ENCODE data around the gene SPAG7.

The SPAG7 gene

DNA sequence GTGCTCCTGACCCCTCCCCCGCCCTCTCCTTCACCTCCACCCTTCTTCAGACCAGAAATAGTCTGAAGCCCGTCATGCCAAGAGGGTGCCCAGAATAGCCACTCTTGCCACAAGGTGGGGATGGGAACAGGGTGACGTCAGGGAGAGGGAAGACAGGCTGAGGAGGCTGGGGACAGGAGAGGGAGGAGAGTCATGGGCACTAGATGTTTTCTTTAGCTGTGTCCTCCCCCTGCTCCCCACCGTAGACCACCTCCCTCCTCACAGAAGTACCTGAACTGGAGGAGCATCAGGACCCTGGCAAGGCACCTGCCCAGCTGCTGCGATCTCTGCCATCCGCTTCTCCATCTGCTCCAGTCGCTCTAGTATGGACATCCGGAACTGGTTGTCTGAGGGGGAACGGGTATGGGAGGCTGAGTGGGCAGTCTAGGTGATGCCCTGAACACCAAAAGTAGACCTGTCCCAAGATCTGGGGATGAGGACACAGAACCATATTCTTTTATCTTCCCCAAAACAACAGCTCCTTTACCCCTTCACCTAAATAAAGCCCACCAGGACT lies 6.6 kb upstream of the SPAG7 start:
- DNase-seq (ENCODE audit: low spot score), result no peak

DNA sequence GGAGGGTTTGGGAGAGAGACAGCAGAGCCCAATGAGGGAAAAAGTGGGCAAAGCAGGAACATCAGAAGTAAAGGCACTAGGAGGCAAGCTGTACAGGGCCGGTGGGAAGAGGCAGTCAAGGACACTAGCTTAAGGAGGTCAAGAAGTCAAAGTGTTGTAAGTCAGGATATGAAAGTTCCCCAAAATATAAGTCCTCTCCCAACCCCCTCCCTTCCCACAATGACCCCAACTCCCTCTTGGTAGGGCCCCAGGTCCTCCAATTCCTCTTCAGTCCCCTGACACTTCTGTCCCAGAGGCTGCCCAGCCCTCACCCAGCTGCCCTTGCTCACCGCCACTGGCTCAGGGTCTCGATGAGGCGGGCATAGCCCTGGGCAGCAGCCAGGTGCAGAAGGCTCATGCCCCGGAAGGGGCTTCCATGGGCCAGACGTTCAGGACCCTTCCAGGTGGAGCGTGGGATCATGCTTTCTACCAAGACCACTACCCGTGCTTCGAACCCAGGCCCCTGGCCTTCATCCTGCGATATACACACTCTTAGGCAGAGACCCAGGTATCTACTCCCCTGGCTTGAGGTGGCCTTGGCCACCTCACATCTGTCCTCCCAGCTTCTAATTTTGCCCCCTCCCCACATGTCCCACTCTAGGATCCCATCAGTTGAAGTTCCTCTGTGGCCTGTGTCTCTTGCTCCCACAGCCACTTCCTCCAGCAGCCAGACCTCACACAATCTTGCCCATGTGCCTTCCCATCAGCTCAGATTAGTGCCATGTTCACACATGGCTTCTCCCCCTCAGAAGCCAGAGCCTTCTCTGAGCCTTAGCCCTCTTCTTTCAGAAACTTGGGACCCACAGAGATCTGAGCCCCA lies 5.9 kb upstream of the SPAG7 start:
- DNase-seq (ENCODE audit: low spot score), result no peak

DNA sequence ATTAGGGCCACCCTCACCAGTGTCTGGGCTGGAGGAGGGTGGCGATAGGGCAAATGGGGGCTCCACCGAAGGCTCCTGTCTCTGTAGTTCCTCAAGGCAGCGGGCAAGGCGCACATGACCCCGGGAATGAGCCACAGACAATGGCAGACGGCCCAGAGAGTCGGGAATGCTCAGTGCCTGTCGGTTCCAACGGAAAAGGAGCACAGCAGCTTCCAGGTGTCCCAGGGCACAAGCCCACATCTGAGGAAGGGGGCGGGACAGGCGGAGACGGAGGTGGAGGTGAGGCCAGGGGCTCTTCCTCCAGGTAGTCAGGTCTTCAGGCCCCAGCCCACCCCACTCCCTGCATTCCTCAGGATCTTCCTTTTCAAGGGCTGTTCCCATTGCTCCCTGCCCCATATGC lies 5.1 kb upstream of the SPAG7 start:
- DNase-seq (ENCODE audit: low spot score), result no peak

DNA sequence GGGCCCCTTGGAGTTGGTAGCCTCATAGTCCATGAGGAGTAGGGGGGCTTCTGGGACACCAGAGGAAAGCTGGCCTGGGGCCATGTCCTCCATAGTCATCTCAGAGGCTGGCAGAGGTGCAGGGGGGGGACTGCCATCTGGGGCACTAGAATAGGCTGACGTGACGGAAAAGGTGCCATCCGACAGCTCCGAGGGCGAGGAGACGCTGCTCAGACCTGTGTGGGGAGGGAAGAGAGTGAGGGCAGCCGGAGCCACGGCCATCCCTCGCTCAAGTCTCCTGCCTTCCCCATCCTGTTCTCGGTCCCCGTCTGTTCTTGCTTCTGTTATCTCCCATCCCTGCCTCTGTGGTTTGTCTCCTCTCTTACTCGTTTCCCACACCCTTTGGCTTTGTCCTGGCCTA lies 4.7 kb upstream of the SPAG7 start:
- no peak for DNase-seq (ENCODE audit: low spot score)

DNA sequence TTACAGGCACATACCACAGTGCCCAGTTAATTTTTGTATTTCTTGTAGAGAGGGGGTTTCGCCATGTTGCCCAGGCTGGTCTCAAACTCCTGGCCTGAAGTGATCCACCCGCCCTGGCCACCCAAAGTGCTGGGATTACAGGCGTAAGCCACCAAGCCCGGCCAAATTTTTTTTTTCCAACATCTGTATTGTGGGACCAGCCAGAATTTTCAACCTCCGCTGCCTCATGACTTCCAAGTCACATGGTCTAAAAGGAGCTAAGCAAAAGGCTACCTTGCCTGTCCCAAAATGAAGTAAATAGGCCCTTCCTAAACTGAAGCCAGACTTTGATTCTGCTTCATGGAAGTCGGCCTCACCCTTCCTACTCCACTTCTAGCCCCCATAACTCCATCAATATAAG lies 4.2 kb upstream of the SPAG7 start:
- DNase-seq (ENCODE audit: low spot score), result no peak

DNA sequence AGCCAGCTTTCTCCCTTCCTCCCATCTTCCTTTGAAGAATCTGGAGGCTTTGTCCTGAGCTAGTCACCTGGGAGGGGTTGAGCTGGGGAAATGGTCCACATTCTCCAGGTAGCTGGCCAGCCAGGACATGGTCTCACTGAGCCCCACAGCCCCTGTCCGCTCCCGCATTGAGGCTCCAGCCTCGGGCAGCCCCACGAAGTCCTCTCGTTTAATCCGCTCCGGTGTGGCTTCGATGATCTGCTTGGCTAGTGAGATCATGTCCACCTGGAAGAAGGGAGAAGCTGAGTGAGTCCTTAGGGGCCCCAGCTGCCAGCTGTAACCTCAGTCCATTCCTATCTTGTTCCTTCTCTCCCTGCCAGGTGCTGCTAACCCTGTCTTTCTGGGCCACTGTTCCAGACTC lies 2.7 kb upstream of the SPAG7 start:
- no peak for DNase-seq (ENCODE audit: low spot score)

DNA sequence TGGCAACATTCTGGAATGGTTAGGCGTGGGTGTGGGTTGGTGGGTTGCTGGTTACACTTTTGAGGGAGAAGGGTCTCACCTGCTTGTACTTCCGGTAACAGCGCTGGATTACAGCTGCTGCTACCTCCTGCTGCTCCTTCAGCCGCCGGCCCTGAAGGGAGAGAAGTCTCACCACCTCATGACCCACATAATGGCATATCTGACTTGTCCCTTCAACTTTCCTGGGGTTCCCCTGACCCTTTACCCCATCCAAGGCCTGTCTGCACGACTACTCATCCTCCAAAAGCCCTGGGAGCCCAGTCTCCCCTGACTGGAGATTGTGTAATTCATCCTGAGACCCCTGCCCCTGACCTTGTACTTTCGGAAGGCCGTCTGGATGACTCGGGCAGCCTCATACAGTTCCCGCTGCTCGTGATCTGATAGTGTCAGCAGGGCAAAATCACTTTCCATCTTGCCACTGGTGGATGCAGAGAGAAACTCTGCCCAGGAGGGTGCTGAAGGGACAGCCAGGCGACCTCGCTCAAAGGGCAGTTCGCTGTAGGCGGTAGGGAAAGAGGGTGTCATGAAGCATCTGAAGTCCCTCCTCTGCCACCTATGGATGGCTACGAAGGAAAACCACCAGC lies 2.0 kb upstream of the SPAG7 start:
- peak; percentile 71 for DNase-seq (ENCODE audit: low spot score)

DNA sequence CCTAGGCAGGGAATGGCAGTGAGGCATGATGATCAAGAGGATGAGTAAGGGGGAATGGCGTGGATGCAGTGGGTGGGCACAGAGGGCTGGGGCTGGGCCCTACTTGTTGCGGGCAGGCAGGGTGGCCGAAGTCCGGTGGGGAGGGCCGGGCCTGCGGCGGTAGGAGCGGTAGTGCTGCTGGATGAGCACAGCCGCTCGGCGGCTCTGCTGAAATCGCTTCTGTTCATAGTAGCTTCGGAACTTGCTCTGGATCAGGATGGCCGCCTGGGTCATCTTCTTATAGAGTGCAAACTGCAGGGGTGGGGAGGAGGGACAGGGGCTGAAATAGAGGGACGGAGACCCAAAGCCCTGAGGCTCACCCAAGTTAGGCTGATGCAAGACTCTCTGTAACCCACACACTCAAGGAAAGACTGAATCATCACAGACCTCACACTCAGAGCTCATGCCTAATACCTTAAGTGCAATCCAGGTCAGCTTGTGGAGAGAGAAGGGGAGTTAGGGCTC lies 1.5 kb upstream of the SPAG7 start:
- peak; percentile 96 for DNase-seq (ENCODE audit: low spot score)

DNA sequence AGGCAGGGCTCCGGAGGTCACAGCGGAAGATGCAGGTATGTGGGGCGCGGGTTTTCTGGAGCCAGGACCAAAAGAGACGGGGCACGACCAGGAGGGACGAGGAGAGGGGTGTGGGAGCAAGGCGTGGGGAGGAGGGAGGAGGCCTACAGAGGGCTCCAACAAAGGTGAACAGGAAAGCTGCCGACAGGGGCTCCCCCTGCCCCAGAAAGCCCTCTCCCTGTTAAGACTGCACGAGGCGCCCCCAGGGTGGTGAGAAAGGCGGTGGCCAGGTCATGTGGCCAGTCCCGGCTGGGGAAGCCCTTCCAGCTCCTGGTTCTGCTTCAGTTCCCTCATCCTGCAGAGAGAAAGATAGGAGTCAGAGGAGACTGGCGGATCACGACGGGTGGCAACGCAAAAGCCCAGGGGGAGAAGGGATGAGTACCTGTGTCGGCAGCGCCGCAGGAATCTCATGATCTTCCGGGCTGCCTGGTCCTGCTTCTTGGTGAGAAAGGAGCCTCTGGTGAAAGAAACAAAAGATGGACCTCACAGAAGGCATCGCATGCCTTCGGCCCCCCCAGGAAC lies 949 bp upstream of the SPAG7 start:
- DNase-seq (ENCODE audit: low spot score), result no peak

DNA sequence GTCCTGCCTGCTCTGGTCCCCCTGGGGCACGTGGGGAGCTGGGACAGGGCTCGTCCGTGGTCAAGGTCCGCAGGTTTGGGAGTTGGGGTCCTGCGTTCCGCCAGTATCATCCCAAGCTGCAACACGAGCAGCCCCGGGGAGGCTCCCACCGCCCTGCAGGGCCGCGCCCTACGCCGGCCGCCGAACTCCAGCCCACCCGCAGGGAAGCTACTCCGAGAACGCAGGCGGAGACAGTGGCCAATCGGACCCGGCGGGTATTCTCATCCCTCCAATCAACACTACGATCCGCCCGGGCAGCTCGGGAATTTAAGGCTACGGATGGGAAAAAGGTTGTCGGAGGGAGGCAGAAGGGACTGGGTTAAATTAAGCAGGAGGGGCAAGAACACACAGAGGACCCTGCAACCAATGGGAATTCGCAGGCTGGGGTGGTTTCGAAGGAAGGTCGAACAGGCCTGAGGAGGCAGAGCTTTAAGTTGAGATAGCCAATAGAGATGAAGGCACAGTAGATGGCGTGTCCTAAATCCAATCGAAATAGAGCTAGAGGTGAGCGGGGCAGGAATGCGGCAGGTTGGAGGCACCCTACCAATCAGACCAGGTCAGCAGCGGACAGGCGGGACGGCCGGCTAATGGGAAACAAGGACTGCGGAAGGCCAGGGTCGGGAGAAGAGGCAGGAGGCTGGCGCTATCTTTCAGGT lies 626 bp downstream of the SPAG7 start:
- peak; percentile 99 for DNase-seq (ENCODE audit: low spot score)

DNA sequence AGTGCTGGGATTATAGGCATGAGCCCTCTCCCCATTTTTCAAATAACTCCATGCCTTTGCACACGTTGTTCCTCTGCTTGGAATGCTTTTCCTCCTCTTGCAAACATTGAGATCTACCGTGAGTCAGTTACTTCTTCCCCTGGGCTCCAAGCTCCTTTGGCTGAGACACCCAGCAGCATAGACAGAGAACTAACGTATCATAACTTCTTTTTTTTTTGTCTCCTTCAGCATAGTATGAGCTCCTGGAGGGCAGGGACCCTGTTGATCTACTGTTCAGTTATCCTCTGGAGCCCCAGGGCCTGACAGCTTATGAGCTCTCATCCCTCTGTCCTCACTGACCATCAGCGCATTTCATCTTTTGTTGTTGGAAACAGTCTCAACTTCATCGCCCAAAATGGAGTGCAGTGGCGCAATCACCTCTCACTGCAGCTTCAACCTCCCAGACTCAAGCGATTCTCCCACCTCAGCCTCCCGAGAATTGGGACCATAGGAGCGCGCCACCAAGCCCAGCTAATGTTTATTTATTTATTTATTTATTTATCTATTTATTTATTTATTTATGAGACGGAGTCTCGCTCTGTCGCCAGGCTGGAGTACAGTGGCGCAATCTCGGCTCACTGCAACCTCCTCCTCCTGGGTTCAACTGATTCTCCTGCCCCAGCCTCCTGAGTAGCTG lies 2.2 kb downstream of the SPAG7 start:
- no peak for DNase-seq (ENCODE audit: low spot score)

DNA sequence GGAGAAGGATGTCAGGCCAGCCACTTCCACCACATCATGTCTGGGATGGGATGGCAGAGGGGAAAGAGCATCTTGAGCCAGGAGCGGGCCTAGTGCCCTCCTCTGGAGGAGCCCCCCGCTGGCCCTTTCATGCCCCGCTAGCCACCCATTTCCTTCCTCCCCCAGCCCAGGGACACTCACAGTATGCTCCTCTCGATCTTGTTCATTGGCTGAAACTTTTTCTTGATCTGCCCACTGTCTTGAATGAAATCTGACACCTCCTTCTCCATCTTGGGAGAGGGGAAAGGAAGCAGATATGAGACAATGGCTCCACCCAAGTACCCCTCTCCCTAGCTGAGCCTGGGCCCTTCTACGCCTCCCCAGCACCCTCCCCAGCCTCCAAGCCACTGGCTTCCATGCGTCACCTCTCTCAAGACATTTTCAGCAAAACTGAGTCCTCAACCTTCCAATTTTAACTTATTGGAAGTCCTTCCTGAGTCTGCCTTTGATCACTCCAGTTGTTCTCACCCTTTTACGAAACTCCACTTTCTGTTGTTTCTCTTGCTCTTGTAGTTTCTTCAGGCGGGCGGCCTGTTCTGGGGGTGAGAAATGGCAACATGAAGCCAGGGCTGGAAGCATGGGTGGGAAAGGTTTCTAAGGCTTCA lies 7.2 kb downstream of the SPAG7 start:
- DNase-seq (ENCODE audit: low spot score), result no peak

DNA sequence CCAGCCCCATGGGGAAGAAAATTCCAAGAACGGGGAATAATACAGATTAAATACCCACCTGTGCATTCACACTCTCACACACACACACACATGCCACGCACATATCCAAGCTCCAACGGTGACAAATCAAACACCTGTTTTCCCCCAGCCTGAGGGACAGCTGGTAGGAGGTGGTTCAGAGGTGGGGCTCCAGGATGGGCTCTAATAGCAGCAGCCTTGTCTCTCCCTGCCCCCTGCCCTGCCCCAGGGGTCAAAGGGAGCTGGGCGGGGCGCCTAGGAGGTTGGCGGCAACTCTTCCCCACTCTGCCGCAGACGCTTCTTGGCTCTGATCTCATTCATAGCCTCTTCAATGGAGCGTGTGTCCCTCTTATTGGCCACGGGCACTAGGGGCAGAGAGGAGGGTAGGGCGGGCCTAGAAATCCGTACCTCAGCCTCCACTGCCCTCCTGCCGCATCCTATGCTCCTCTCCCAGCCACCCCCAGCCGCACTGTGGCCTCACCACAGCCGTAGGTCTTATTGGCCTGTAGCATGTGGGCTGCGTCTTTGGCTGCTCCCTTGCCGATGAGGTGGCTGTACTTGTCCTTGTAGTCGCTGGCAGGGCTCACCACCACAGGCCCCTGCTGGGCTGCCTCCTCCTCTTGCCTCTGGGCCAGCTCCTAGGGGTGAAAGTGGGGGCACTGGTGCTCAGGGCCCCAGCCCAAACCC lies 8.2 kb downstream of the SPAG7 start:
- DNase-seq (ENCODE audit: low spot score), result no peak

DNA sequence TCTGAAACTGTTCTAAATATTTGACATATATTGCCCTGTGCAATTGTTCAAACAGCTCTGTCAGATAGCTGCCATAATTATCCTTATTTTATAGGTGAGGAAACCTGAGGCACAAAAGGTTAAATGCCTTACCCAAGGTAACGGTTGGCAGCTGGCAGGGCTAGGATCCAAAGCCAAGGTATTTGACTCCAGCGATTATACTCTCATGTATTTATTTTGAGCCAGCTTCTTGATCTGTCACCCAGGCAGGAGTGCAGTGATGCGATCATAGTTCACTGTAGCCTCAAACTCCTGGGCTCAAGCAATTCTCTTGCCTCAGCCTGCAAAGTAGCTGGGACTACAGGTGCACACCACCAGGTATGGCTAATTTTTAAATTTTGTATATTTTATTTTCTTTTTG lies 9.5 kb downstream of the SPAG7 start:
- DNase-seq (ENCODE audit: low spot score), result no peak

DNA sequence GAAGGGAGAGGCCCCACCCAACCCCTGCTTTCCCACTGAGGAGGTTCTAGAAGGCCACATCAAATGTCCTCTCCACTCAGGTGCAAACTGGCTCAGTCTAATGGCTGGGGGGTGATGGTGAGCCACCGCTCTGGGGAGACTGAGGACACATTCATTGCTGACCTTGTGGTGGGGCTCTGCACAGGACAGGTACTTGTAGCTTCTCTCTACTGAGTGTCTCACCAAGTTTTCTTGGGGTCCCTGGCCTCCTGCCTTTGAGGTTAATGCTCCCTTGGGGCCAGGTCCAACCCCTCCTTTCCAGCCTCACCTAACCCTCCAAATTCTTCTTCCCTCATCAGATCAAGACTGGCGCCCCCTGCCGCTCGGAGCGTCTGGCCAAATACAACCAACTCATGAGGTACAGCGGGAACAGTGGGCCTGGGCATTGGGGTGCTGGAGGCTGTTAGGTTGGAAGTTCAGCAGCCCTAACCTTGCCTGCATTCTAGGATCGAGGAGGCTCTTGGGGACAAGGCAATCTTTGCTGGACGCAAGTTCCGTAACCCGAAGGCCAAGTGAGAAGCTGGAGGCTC lies 11.0 kb downstream of the SPAG7 start:
- no peak for DNase-seq (ENCODE audit: low spot score)

DNA sequence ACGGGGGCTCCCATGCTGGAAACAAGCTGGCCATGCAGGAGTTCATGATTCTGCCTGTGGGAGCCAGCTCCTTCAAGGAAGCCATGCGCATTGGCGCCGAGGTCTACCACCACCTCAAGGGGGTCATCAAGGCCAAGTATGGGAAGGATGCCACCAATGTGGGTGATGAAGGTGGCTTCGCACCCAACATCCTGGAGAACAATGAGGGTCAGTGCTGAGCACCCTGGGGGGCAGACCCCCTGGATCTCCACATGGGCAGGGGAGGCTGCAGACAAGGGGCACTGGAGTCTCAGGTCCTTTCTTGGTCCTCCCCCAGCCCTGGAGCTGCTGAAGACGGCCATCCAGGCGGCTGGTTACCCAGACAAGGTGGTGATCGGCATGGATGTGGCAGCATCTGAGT lies 12.5 kb downstream of the SPAG7 start:
- no peak for DNase-seq (ENCODE audit: low spot score)

DNA sequence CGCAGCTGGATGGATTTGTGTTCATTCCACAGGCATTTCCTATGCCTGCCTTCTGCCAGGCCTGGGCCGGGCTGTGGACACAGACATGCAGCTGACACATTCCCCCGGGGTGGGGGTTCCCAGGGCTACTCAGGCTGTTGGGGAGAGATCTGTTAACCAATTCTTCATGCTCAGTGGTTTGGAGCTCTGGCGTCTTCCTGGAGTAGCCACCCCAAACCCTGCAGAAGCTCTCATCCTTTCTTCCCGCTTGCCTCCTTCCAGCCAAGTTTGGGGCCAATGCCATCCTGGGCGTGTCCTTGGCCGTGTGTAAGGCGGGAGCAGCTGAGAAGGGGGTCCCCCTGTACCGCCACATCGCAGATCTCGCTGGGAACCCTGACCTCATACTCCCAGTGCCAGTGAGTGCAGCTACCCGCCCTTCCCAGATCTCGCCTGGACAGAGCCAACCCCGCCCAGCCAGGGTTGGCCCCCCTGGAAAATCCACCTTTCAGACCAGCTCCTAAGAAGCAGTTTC lies 14.1 kb downstream of the SPAG7 start:
- DNase-seq (ENCODE audit: low spot score), result no peak

DNA sequence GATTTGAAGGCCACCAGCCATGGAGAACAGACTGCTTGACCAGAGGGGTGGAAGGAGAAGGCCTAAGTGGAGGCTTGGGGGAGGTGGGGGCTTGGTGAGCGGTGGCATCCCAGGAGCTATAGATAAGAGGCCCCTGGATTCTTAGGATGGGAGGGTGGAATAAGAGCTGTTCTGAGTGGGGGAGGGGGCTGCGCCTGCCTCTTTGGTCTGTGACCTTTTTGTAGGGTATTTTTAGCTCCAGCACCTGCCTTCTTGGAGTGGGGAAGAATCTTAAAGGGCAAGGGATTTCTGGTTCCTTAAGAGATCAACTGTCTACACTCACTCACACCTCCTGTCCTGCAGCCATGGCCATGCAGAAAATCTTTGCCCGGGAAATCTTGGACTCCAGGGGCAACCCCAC lies 16.1 kb downstream of the SPAG7 start:
- no peak for DNase-seq (ENCODE audit: low spot score)

DNA sequence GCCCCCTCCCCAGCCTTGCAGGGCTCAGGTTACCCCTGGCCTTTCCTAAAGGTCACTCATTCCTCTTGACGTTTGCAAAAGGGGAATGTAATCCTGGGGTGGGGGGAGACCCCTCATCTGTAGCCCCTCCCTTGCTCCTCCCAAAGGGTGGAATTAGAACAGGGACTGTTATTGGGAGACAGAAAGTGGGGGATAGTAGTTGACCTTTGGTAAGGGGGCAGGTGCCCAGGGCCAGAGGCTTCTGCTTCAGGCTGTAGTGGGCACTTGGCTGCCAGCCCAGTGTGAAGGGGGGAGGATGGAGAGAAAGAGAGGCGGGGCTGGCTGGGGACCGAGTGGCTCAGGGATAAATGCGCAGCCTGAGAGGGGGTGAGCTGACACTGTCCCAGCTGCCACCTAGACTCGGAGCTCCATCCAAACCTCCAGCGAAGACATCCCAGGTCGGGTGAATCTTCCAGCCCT lies 16.8 kb downstream of the SPAG7 start, which contains the start of gene ENO3:
TSS of gene ENO3 (plus strand) at position 374 of the 459 bp plus-strand sequence. CDS start 711 bp downstream, outside the sequence.
- no peak for DNase-seq (ENCODE audit: low spot score)

Measured in RKO (cell line).